Measurements from ENCODE around the gene SAP130. TPM values are rescaled to one million over a fixed set of nuclear protein-coding genes. Genes with fewer than 3 reads are reported as not detected.

SAP130 gene
- total RNA-seq, 1 experiment from 2014 or later: 18.8 TPM

GRCh38 chr2:128069769-128070168 is 41.9 kb upstream of the SAP130 start:
- ChIA-PET POLR2A (no interaction called here), CTCF (no interaction called here)
- intact Hi-C loops (cut with micrococcal nuclease): loop anchor here (10.0 kb wide), 1 partner anchor 235 kb away; no protein-coding TSS in a partner anchor
- Mint-ChIP-seq H3K27ac (ENCODE audit: low read depth, unreplicated experiment) (no peak overlapping the region), H3K9me3 (ENCODE audit: unreplicated experiment) (no peaks in the 10 kb centered on the region), H3K4me3 (ENCODE audit: unreplicated experiment) (no peak overlapping the region), H3K4me1 (ENCODE audit: insufficient read depth, unreplicated experiment) (no peaks in the 10 kb centered on the region), H3K27me3 (ENCODE audit: insufficient read depth, unreplicated experiment) (no peaks in the 10 kb centered on the region), H3K36me3 (ENCODE audit: insufficient read depth, unreplicated experiment) (no peaks in the 10 kb centered on the region)
- TF ChIP-seq CTCF (IDR thresholded peaks at IDR 0.05; ENCODE audit: unreplicated experiment): no peak
- peak; percentile 42 for DNase-seq (ENCODE audit: unreplicated experiment)
- BruUV-seq (replicated peaks): no TSS peak

- no TSS peak for BruUV-seq (replicated peaks)
- Mint-ChIP-seq H3K27me3 (ENCODE audit: insufficient read depth, unreplicated experiment) (no peaks in the 10 kb centered on the region), H3K27ac (ENCODE audit: low read depth, unreplicated experiment) (no peak overlapping the region), H3K36me3 (ENCODE audit: insufficient read depth, unreplicated experiment) (no peaks in the 10 kb centered on the region), H3K9me3 (ENCODE audit: unreplicated experiment) (no peaks in the 10 kb centered on the region), H3K4me3 (ENCODE audit: unreplicated experiment) (no peak overlapping the region), H3K4me1 (ENCODE audit: insufficient read depth, unreplicated experiment) (no peaks in the 10 kb centered on the region)
- no peak for DNase-seq (ENCODE audit: unreplicated experiment)
- intact Hi-C loops (cut with micrococcal nuclease): loop anchor here (10.0 kb wide), 1 partner anchor 240 kb away; no protein-coding TSS in a partner anchor
- ChIA-PET POLR2A (interaction anchor here (0.5 to 0.6 kb wide), 2 partner anchors 22 to 555 kb away, joined by 3 read pairs; no protein-coding TSS in a partner anchor), CTCF (interaction anchor here (0.5 to 2.4 kb wide), 15 partner anchors 10 to 271 kb away, joined by 3 to 11 read pairs (median 4); partner anchors contain the start of genes SAP130 and UGGT1)
- no peak for TF ChIP-seq CTCF (IDR thresholded peaks at IDR 0.05; ENCODE audit: unreplicated experiment)
Observed at GRCh38 chr2:128064353-128064752, 36.5 kb upstream of the SAP130 start.

GRCh38 chr2:128062571-128062970 is 34.7 kb upstream of the SAP130 start:
- BruUV-seq (replicated peaks): no TSS peak
- TF ChIP-seq CTCF (IDR thresholded peaks at IDR 0.05; ENCODE audit: unreplicated experiment): no peak
- ChIA-PET CTCF (interaction anchor here (0.6 to 2.0 kb wide), 14 partner anchors 8 to 1331 kb away, joined by 3 to 7 read pairs (median 3); no protein-coding TSS in a partner anchor), POLR2A (no interaction called here)
- Mint-ChIP-seq H3K27ac (ENCODE audit: low read depth, unreplicated experiment) (no peak overlapping the region), H3K4me3 (ENCODE audit: unreplicated experiment) (no peak overlapping the region), H3K36me3 (ENCODE audit: insufficient read depth, unreplicated experiment) (no peaks in the 10 kb centered on the region), H3K4me1 (ENCODE audit: insufficient read depth, unreplicated experiment) (no peaks in the 10 kb centered on the region), H3K27me3 (ENCODE audit: insufficient read depth, unreplicated experiment) (no peaks in the 10 kb centered on the region), H3K9me3 (ENCODE audit: unreplicated experiment) (no peaks in the 10 kb centered on the region)
- intact Hi-C loops (cut with micrococcal nuclease): loop anchor here (2.0 to 10.0 kb wide), 2 partner anchors 28 to 242 kb away; partner anchors contain the start of gene UGGT1
- no peak for DNase-seq (ENCODE audit: unreplicated experiment)

- CTCF ChIA-PET: interaction anchor here (0.6 to 0.7 kb wide), 2 partner anchors 7 to 101 kb away, joined by 3 to 4 read pairs; no protein-coding TSS in a partner anchor
- TF ChIP-seq CTCF (IDR thresholded peaks at IDR 0.05; ENCODE audit: unreplicated experiment): no peak
- intact Hi-C loops (cut with micrococcal nuclease): no loop called here
- no peak for DNase-seq (ENCODE audit: unreplicated experiment)
- Mint-ChIP-seq H3K4me3 (ENCODE audit: unreplicated experiment) (no peak overlapping the region), H3K36me3 (ENCODE audit: insufficient read depth, unreplicated experiment) (no peaks in the 10 kb centered on the region), H3K27ac (ENCODE audit: low read depth, unreplicated experiment) (no peak overlapping the region), H3K4me1 (ENCODE audit: insufficient read depth, unreplicated experiment) (no peaks in the 10 kb centered on the region), H3K27me3 (ENCODE audit: insufficient read depth, unreplicated experiment) (peaks cover under 1% of the 10 kb centered on the region), H3K9me3 (ENCODE audit: unreplicated experiment) (no peaks in the 10 kb centered on the region)
- BruUV-seq (replicated peaks): no TSS peak
- POLR2A ChIA-PET: no interaction called here
Observed at GRCh38 chr2:128058114-128058513, 30.3 kb upstream of the SAP130 start.

Measured in MCF 10A (cell line).